HL-60 (cell line): Measurements from ENCODE around the gene DNAJC22.

Experiments
- DNase-seq, 2 experiments: peaks; one replicate each; pipeline ENCODE4 v3.0.0-alpha.2; 2010 to 2020; ENCODE audit warnings: low read depth in 1 of 2, low spot score in 1 of 2
- H3K27ac ChIP-seq: fragments of 250-450 bp; sonication (Bioruptor Pico); replicated peaks from 2 replicates; pipeline ENCODE4 v1.5.1; 2020; ENCODE audit warnings: mild to moderate bottlenecking, moderate library complexity
- H3K27me3 ChIP-seq: fragments of 250-450 bp; sonication (Bioruptor Pico); 2 replicates; pipeline ENCODE4 v1.5.1; 2021; ENCODE audit warnings: mild to moderate bottlenecking, moderate library complexity; ENCODE audit not compliant: insufficient read depth, poor library complexity, severe bottlenecking
- H3K4me3 ChIP-seq: replicated peaks from 2 replicates; pipeline ENCODE4 v1.5.1; 2011; ENCODE audit warnings: mild to moderate bottlenecking, control low read depth, low read length; ENCODE audit not compliant: insufficient read depth
- GABPA ChIP-seq: IDR thresholded peaks from 2 replicates; pipeline ENCODE4 v1.6.1; 2012; ENCODE audit warnings: low read depth
- POLR2AphosphoS5 ChIP-seq: IDR thresholded peaks from 2 replicates; pipeline ENCODE4 v1.6.1; 2012; ENCODE audit warnings: low read depth
- SPI1 ChIP-seq: IDR thresholded peaks from 2 replicates; pipeline ENCODE4 v1.6.1; 2012; ENCODE audit warnings: low read depth, mild to moderate bottlenecking, borderline replicate concordance
- TF ChIP-seq, protein P1 (sequence below): IDR thresholded peaks from 2 replicates; pipeline ENCODE4 v1.6.1; 2012; ENCODE audit warnings: low read depth; ENCODE audit not compliant: insufficient replicate concordance
- TF ChIP-seq, protein P2 (sequence below): IDR thresholded peaks from one replicate; pipeline ENCODE4 v1.5.1; 2011; ENCODE audit warnings: low read length, control low read depth, inconsistent platforms; ENCODE audit not compliant: insufficient read depth

Gene DNAJC22

DNA sequence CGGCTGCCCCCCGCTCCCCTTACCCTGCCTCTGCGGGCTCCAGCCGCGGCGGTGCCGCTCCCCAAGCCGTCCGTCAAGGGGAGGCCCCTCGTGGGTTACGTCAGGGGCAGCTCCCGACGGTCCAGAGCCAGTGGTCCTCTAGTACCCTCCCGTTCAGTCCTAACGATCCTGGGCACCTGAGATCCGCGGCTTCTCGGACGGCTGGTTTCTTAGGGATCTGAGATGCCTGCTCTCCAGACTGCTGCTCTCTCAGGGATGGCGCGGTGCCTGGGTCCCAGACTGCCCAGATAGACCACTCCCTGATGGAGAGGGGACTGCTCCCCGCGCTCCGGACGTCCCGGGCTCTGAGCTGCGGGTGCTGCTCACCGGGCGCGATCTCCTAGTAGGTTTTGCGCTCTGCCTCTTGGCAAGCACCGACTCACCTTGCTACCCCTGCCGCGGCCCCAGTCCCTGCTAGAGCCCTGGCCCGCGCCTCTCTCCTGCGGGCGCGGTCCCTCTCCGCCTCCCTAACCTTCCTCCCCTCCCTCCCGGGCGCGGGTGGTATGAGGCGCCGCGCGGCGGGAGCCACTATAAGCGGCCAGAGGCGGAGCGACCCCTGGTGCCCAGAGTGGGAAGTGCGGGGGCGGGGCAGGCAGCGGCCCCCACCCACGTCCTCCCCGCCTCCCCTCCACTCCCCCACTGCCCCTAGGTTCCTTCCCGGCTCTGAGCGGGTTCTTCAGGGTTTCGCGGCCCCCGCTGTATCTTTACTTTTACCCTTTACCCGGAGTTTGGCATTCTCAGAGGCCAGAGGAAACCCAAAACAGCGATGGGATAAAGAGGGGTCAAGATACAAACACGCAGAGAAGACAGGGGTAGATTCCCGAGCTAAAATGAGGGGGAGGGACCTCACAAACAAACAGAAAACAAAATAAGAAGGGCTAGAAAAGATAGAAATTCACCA is 9.8 kb upstream of the DNAJC22 start, which contains the start of gene C1QL4:
TSS of gene C1QL4 (minus strand) at position 544 of the 940 bp plus-strand sequence. CDS start 711 bp downstream, outside the sequence.
- H3K4me3 ChIP-seq, result peak within 1 kb of the TSS; percentile 44
- TF ChIP-seq, protein P1, sequence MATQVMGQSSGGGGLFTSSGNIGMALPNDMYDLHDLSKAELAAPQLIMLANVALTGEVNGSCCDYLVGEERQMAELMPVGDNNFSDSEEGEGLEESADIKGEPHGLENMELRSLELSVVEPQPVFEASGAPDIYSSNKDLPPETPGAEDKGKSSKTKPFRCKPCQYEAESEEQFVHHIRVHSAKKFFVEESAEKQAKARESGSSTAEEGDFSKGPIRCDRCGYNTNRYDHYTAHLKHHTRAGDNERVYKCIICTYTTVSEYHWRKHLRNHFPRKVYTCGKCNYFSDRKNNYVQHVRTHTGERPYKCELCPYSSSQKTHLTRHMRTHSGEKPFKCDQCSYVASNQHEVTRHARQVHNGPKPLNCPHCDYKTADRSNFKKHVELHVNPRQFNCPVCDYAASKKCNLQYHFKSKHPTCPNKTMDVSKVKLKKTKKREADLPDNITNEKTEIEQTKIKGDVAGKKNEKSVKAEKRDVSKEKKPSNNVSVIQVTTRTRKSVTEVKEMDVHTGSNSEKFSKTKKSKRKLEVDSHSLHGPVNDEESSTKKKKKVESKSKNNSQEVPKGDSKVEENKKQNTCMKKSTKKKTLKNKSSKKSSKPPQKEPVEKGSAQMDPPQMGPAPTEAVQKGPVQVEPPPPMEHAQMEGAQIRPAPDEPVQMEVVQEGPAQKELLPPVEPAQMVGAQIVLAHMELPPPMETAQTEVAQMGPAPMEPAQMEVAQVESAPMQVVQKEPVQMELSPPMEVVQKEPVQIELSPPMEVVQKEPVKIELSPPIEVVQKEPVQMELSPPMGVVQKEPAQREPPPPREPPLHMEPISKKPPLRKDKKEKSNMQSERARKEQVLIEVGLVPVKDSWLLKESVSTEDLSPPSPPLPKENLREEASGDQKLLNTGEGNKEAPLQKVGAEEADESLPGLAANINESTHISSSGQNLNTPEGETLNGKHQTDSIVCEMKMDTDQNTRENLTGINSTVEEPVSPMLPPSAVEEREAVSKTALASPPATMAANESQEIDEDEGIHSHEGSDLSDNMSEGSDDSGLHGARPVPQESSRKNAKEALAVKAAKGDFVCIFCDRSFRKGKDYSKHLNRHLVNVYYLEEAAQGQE, result no peak
- TF ChIP-seq SPI1 (no peak), GABPA (no peak), POLR2AphosphoS5 (no peak)
- TF ChIP-seq, protein P2, sequence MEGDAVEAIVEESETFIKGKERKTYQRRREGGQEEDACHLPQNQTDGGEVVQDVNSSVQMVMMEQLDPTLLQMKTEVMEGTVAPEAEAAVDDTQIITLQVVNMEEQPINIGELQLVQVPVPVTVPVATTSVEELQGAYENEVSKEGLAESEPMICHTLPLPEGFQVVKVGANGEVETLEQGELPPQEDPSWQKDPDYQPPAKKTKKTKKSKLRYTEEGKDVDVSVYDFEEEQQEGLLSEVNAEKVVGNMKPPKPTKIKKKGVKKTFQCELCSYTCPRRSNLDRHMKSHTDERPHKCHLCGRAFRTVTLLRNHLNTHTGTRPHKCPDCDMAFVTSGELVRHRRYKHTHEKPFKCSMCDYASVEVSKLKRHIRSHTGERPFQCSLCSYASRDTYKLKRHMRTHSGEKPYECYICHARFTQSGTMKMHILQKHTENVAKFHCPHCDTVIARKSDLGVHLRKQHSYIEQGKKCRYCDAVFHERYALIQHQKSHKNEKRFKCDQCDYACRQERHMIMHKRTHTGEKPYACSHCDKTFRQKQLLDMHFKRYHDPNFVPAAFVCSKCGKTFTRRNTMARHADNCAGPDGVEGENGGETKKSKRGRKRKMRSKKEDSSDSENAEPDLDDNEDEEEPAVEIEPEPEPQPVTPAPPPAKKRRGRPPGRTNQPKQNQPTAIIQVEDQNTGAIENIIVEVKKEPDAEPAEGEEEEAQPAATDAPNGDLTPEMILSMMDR, result peak; percentile 63
- no peak within 1 kb of the TSS for H3K27ac ChIP-seq
- H3K27me3 ChIP-seq, result peaks cover 57% of the 10 kb centered on the region
- peak; percentile 43 to 75 for DNase-seq

DNA sequence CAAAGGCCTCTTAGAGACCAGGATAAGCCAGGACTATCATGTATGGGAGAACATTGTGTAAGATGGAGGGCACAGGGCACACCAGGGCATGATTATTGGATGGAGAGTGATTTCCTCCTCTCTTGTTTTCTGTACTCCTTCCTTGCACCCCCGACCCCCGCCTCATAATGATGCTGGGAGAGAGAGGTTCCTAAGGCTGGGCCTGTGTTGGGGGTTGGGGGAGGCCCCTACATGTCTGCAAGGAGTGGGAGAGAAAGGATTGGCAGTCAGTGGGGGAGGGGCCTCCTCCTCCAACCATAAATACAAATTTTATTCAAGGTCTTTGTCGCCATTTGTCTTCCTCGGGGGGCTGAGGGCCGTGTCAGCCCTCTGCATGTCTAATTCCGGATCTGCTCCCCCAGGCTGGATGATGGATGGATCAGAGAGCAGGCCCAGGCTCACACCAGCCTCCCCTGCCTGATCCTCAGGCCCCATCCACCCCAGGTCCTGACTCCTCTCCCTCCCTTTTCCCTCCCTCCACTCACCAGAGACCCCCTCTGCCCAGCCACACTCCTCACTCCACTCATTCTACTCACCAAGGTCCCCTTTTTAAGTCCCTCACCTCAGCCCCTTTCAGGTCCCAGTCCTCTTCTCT is 7.7 kb upstream of the DNAJC22 start:
- DNase-seq, result no peak
- H3K4me3 ChIP-seq, result no peak overlapping the region
- H3K27me3 ChIP-seq, result peaks cover 73% of the 10 kb centered on the region
- H3K27ac ChIP-seq, result no peak overlapping the region
- TF ChIP-seq, protein P1, result no peak
- TF ChIP-seq GABPA, result no peak
- TF ChIP-seq SPI1, result no peak
- TF ChIP-seq, protein P2, result no peak
- no peak for TF ChIP-seq POLR2AphosphoS5

DNA sequence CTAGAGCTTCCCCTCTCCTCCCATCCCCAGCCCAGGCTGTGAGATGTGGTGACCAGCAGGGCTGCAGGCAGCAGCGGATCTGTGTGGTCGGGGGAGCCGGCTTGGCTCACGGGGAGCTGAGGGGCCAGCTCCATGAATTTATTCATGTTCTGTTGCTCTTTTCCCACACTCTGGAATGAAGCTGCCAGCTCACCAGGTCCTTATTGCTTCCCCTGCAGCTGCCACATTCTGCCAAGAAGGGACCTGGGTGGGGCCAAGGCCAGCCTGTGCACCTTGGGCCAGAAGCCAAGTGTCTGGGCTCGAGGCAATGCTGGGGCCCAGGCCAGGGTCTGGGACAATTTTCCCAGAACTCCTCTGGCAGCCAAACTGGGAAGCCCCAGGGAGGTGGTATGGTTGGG is 7.2 kb upstream of the DNAJC22 start:
- no peak for DNase-seq
- Histone ChIP-seq H3K27ac (no peak overlapping the region), H3K4me3 (no peak overlapping the region), H3K27me3 (peaks cover 78% of the 10 kb centered on the region)
- TF ChIP-seq GABPA (no peak), POLR2AphosphoS5 (no peak), SPI1 (no peak)
- TF ChIP-seq, protein P2, result no peak
- TF ChIP-seq, protein P1, result no peak
